GM12891 (cell line): ENCODE measurements around the gene SMG6.

Experiments used
- POLR2A ChIP-seq: IDR thresholded peaks from 2 replicates; pipeline ENCODE4 v1.6.1; 2011; ENCODE audit warnings: low read depth, low read length, control low read depth
- POLR2AphosphoS5 ChIP-seq: IDR thresholded peaks from 2 replicates; pipeline ENCODE4 v1.6.1; 2011; ENCODE audit warnings: low read depth, low read length, control low read depth
- TAF1 ChIP-seq: IDR thresholded peaks from 2 replicates; pipeline ENCODE4 v1.6.1; 2011; ENCODE audit warnings: low read depth, low read length, control low read depth

DNA sequence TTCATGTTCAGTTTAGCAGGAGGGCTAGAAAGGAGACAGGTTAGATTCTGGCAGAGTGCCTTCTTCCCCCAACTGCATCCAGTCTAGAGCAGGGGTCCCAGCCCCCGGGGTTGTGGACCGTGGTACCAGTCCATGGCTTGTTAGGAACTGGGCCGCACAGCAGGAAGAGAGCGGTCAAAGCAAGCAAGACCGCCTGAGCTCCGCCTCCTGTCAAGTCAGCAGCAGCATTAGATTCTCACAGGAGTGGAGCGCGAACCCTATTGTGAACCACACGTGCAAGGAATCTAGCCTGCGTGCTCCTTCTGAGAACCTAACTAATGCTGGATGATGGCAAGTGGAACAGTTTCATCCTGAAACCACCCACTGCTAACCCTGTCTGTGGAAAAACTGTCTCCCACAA lies 153.7 kb downstream of the SMG6 start:
- TF ChIP-seq POLR2A = no peak
- TF ChIP-seq POLR2AphosphoS5 = no peak
- TF ChIP-seq TAF1 = no peak
